Measurements from ENCODE around the gene COL11A2. TPM values are rescaled to one million over a fixed set of nuclear protein-coding genes. Genes with fewer than 3 reads are reported as not detected.

Gene COL11A2
- total RNA-seq, 1 experiment from 2014 or later = 2.3 TPM

- Histone ChIP-seq H3K9ac (ENCODE audit: extremely low read depth, insufficient read length, low read length) (no peak overlapping the region), H2BK120ac (ENCODE audit: low read depth, low read length, poor library complexity, severe bottlenecking) (no peak overlapping the region), H4K5ac (ENCODE audit: insufficient read length, low read depth, low read length) (no peak overlapping the region), H2BK20ac (ENCODE audit: low read depth, low read length, poor library complexity, severe bottlenecking) (no peak overlapping the region), H2BK12ac (ENCODE audit: insufficient read length, low read depth, low read length) (no peak overlapping the region), H3K4ac (ENCODE audit: low read depth, low read length) (no peak overlapping the region), H3T11ph (ENCODE audit: low read length) (no peak overlapping the region), H3K14ac (ENCODE audit: insufficient read depth, low read length) (no peak overlapping the region), H3K18ac (ENCODE audit: insufficient read length, low read depth, low read length) (no peak overlapping the region), H3K4me1 (ENCODE audit: insufficient read depth, low read length) (no peaks in the 10 kb centered on the region), H3K56ac (ENCODE audit: insufficient read length, low read depth, low read length) (no peak overlapping the region), H3K23ac (ENCODE audit: insufficient read length, low read depth, low read length) (no peak overlapping the region), H3K4me2 (ENCODE audit: insufficient read depth, insufficient read length, low read length) (no peak overlapping the region), H4K91ac (ENCODE audit: insufficient read length, low read depth, low read length) (no peak overlapping the region), H2AFZ (ENCODE audit: low read length) (no peak overlapping the region), H2AK5ac (ENCODE audit: insufficient read length, low read length) (no peak overlapping the region), H4K20me1 (ENCODE audit: control insufficient read depth, insufficient read depth, insufficient read length) (no peaks in the 10 kb centered on the region), H3K23me2 (ENCODE audit: insufficient read length, low read depth, low read length, poor library complexity, severe bottlenecking) (peaks cover 11% of the 10 kb centered on the region), H3K27me3 (ENCODE audit: insufficient read depth, low read length) (peaks cover 55% of the 10 kb centered on the region), H3K79me2 (ENCODE audit: insufficient read depth, low read length) (no peaks in the 10 kb centered on the region), H4K8ac (replicated peaks; ENCODE audit: insufficient read length, low read depth, low read length) (no peak overlapping the region), H2BK15ac (ENCODE audit: low read depth, low read length) (no peak overlapping the region), H3K27ac (ENCODE audit: insufficient read length, low read depth, low read length) (no peak overlapping the region), H3K9me3 (ENCODE audit: control insufficient read depth, low read depth, low read length) (no peaks in the 10 kb centered on the region), H2BK5ac (ENCODE audit: insufficient read length, low read length) (no peak overlapping the region), H3K79me1 (ENCODE audit: insufficient read depth, low read depth, low read length, poor library complexity, severe bottlenecking) (no peaks in the 10 kb centered on the region)
- peaks cover 25 to 29% of the 10 kb centered on the region in 2 experiments for H3K4me1 Mint-ChIP-seq
- no peak overlapping the region; a peak in 2 of 7 replicates for H3K27ac Mint-ChIP-seq
- no peak for TF ChIP-seq CTCF (conservative IDR thresholded peaks at IDR 0.05)
- no peak overlapping the region for H3K4me3 Mint-ChIP-seq
- peaks cover 0 to 7% of the 10 kb centered on the region in 2 experiments; a peak in 2 of 5 replicates for H3K9me3 Mint-ChIP-seq
- peaks cover 100% of the 10 kb centered on the region for H3K27me3 Mint-ChIP-seq (ENCODE audit: low read depth)
- H3K36me3 Mint-ChIP-seq (ENCODE audit: insufficient read depth in 1 of 3, low read depth in 3 of 3) = no peaks in the 10 kb centered on the region; a peak in 2 of 7 replicates
- no peak for DNase-seq
- no CpG with 5 or more reads among the region's 3 CpGs for WGBS (ENCODE audit: extremely low coverage, insufficient read length, low lambda C conversion rate)
Observed at GRCh38 chr6:33217681-33218080, 25.4 kb upstream of the COL11A2 start.
